GM21619 (cell line): ENCODE measurements around the gene ETV1.

Experiments
- ATAC-seq: cut with Tn5 transposase; IDR thresholded peaks from one replicate; pipeline ENCODE4 v1.9.1; 2021; ENCODE audit not compliant: unreplicated experiment

Gene ETV1

DNA sequence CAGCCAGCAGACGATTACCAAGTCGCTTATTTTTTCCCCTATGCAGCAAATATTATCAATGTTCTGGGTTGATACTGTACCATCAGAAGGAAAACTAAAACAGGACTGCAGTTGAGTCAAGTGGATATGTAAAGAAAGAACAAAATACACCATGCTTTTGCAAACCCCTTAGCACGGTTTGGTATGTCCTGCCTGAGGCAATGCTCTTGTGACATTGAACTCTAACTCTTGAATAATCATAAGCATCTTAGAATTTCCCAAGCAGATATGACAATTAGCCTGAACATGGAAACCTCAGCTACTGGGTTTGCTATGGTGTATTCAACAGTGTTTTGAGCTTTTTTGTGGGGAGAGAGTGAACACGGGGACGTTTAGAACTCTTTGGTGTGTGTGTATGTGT is 107.4 kb downstream of the ETV1 start:
- no peak for ATAC-seq

GRCh38 chr7:13880789-13881188 is 108.7 kb downstream of the ETV1 start:
- ATAC-seq, result no peak

- ATAC-seq, result no peak
These were observed 109.3 kb downstream of the ETV1 start for GRCh38 chr7:13879994-13880686.

DNA sequence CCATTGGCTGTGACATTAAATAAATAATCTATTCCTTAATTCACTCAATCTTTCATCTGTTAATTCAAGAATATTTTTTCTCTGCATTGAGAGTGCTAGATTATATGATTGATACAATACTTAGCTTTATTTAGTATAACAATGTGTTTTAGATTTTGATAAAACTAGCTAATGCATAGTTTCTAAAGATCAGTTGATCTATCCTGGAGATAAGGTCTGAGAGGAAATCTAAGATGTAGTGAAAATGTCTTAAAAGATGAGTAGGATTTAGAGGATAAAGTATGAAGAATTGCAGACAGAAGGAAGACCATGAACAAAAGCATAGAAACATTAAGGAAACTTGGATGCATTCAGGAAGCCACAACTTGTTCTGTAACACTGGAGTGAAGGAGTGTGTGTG is 110.3 kb downstream of the ETV1 start:
- no peak for ATAC-seq

DNA sequence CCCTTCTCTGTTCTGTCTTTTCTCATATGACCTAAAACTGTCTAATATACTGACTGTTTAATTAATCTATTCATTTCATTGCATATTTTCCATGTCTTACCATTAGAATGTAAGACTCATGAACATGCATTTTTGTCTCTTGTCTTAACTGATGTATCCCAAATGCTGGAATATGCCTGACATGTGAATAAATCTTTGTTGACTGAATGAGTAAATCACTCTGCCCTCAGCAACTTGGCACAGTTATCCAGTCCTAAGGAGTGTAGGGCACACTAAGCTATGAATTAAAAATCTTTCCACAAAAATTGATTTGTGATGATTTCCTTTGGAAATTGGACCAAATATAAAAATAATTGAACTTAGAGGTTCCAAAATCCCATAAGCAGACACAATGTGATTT is 111.3 kb downstream of the ETV1 start:
- ATAC-seq, result no peak

- ATAC-seq, result no peak
These were observed 113.9 kb downstream of the ETV1 start for GRCh38 chr7:13875496-13876074.

- ATAC-seq, result no peak
These were observed 114.7 kb downstream of the ETV1 start for GRCh38 chr7:13874783-13875182.

GRCh38 chr7:13872709-13873108 is 116.8 kb downstream of the ETV1 start:
- ATAC-seq, result no peak

- no peak for ATAC-seq
These were observed 118.5 kb downstream of the ETV1 start for GRCh38 chr7:13871008-13871407.

- ATAC-seq, result no peak
These were observed 128.7 kb downstream of the ETV1 start for GRCh38 chr7:13860734-13861133.

- no peak for ATAC-seq
These were observed 133.5 kb downstream of the ETV1 start for GRCh38 chr7:13856012-13856411.

GRCh38 chr7:13852281-13852968 is 137.0 kb downstream of the ETV1 start:
- no peak for ATAC-seq

DNA sequence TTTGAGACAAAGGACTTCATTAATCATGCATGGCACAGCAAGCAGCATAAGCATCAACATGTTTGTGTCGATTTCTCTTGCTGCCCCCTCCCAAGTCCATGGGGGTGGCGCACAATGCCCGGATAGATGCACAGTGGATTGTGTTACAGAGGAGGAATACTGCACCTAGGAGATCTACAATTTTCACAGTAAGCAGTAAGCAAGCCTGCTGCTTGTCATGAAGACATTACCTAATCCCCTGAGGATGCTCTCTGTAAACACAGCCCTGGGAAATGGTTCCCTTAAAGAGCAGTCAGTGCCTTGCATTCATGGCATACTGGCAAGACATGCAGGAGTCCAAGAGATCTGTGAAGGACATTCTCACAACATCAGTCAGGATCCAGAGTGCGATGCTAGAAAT is 137.7 kb downstream of the ETV1 start:
- ATAC-seq, result no peak

DNA sequence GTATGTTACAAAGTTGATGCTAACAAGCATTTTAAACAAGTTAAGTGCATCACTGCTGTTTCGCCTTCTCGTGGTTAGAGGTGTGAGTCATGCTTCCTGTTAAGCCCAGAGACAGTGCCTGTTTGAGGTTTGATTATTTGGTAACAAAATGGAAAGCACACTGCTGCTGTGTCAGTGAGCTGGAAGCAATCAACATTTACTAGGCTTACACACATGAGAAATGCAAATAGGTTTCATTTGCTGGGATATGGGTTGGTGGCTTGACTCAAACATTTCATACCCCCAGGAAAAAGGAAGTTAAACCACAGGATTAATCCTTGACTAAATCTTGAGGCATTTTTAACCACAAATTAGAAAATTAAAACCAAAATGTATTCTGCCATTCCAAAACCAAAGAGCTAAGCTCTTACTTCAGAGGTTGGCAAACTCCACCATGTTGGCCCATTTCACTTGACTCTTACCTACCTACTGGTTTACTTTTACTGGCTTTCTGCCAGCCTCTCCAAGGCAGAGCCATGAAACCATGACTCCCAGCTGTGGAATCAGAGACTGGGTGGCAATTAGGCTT is 139.2 kb downstream of the ETV1 start:
- ATAC-seq, result peak; percentile 94

GRCh38 chr7:13849163-13849892 is 140.1 kb downstream of the ETV1 start:
- no peak for ATAC-seq

- ATAC-seq, result no peak
These were observed 140.8 kb downstream of the ETV1 start for GRCh38 chr7:13848681-13849131.

DNA sequence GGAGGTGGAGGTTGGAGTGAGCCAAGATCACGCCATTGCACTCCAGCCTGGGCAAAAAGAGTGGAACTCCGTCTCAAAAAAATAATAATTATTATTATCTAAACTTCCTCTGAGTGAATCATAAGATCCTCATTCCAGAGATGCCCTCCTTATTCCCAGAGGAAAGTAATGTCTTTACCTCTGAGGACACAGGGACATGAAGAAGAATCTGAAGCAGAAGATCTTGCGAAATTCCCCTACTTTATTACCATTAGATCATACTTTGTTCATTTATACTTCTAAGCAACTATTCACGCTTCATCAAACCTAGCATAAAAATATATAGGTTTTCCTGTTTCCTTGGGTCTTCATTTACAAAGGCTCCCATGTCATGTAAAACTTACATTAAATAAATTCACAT is 143.1 kb downstream of the ETV1 start:
- ATAC-seq, result no peak

GRCh38 chr7:13845601-13846000 is 143.9 kb downstream of the ETV1 start:
- ATAC-seq, result no peak

- no peak for ATAC-seq
These were observed 144.5 kb downstream of the ETV1 start for GRCh38 chr7:13844954-13845353.

GRCh38 chr7:13841284-13841683 is 148.2 kb downstream of the ETV1 start:
- ATAC-seq, result no peak
